Neural cell (in vitro differentiated cells): ENCODE measurements around the gene ANAPC10. TPM values are rescaled to one million over a fixed set of nuclear protein-coding genes. Genes with fewer than 3 reads are reported as not detected.

ENCODE experiments used
- H2AFZ ChIP-seq: fragments of 200-600, 300-800 bp; sonication (generic), shearing (Covaris generic); 2 replicates; pipeline ENCODE4 v1.6.0; 2014; ENCODE audit warnings: low read depth, mild to moderate bottlenecking, antibody characterized with exemption, low read length, moderate library complexity
- H3F3A ChIP-seq: fragments of 200-600 bp; shearing (Covaris generic); 2 replicates; pipeline ENCODE4 v1.6.1; 2016; ENCODE audit warnings: mild to moderate bottlenecking, moderate library complexity, mixed read lengths, antibody characterized with exemption, low read length; ENCODE audit not compliant: insufficient read depth, poor library complexity, severe bottlenecking
- H3K27ac ChIP-seq: fragments of 200-600, 300-800 bp; sonication (generic), shearing (Covaris generic); 2 replicates; pipeline ENCODE4 v1.5.1; 2014; ENCODE audit warnings: mild to moderate bottlenecking, low read length, moderate library complexity
- H3K27me3 ChIP-seq: fragments of 300-800, 200-600 bp; sonication (generic), shearing (Covaris generic); 2 replicates; pipeline ENCODE4 v1.6.0; 2014; ENCODE audit warnings: mild to moderate bottlenecking, low read depth, low read length, moderate library complexity; ENCODE audit not compliant: insufficient read depth
- H3K36me3 ChIP-seq: fragments of 300-800, 200-600 bp; sonication (generic), shearing (Covaris generic); 2 replicates; pipeline ENCODE4 v1.5.1; 2014; ENCODE audit warnings: mild to moderate bottlenecking, antibody characterized with exemption, low read length, moderate library complexity; ENCODE audit not compliant: insufficient read depth
- H3K4me2 ChIP-seq: fragments of 300-800, 200-600 bp; sonication (generic), shearing (Covaris generic); 2 replicates; pipeline ENCODE4 v1.6.0; 2014; ENCODE audit warnings: mild to moderate bottlenecking, low read length
- H3K4me3 ChIP-seq: fragments of 300-800, 200-600 bp; sonication (generic), shearing (Covaris generic); 2 replicates; pipeline ENCODE4 v1.5.1; 2014; ENCODE audit warnings: mild to moderate bottlenecking, low read length, moderate library complexity
- H3K79me2 ChIP-seq: fragments of 200-600 bp; shearing (Covaris generic); replicated peaks from 2 replicates; pipeline ENCODE4 v1.6.0; 2014; ENCODE audit warnings: mild to moderate bottlenecking, low read length, moderate library complexity; ENCODE audit not compliant: insufficient read depth
- H3K9ac ChIP-seq: fragments of 300-800, 200-600 bp; sonication (generic), shearing (Covaris generic); 2 replicates; pipeline ENCODE4 v1.6.1; 2016; ENCODE audit warnings: mild to moderate bottlenecking, low read length, mixed read lengths
- H3K9me2 ChIP-seq: fragments of 200-600 bp; shearing (Covaris generic); 2 replicates; pipeline ENCODE4 v1.6.1; 2016; ENCODE audit warnings: mild to moderate bottlenecking, low read length, mixed read lengths; ENCODE audit not compliant: insufficient read depth
- H3K9me3 ChIP-seq: fragments of 200-600, 300-800 bp; sonication (generic), shearing (Covaris generic); 2 replicates; pipeline ENCODE4 v1.6.1; 2016; ENCODE audit warnings: mild to moderate bottlenecking, mixed run types, low read length, moderate library complexity, mixed read lengths
- H4K20me1 ChIP-seq: fragments of 200-600 bp; shearing (Covaris generic); 2 replicates; pipeline ENCODE4 v1.6.1; 2016; ENCODE audit warnings: mild to moderate bottlenecking, mixed run types; ENCODE audit not compliant: insufficient read depth
- CTCF ChIP-seq: fragments of 450-650 bp; IDR thresholded peaks from 2 replicates; pipeline ENCODE4 v1.5.1; 2014; ENCODE audit warnings: antibody characterized with exemption, mild to moderate bottlenecking, moderate library complexity; ENCODE audit not compliant: poor library complexity, severe bottlenecking
- EP300 ChIP-seq: fragments of 450-650 bp; conservative IDR thresholded peaks from 2 replicates; pipeline ENCODE4 v1.6.1; 2014; ENCODE audit warnings: antibody characterized with exemption, mild to moderate bottlenecking, moderate library complexity; ENCODE audit not compliant: poor library complexity, severe bottlenecking
- EZH2 ChIP-seq: fragments of 200-600, 300-800 bp; shearing (Covaris generic), sonication (generic); IDR thresholded peaks from 2 replicates; pipeline ENCODE4 v1.6.1; 2014; ENCODE audit warnings: antibody characterized with exemption, low read length, borderline replicate concordance, mild to moderate bottlenecking; ENCODE audit not compliant: insufficient read depth, poor library complexity, severe bottlenecking
- MXI1 ChIP-seq: fragments of 450-650 bp; conservative IDR thresholded peaks from 2 replicates; pipeline ENCODE4 v1.6.1; 2014; ENCODE audit warnings: antibody characterized with exemption, mild to moderate bottlenecking; ENCODE audit not compliant: poor library complexity, severe bottlenecking
- POLR2AphosphoS5 ChIP-seq: IDR thresholded peaks from 2 replicates; pipeline ENCODE4 v1.6.1; 2012
- RAD21 ChIP-seq: fragments of 450-650 bp; conservative IDR thresholded peaks from 2 replicates; pipeline ENCODE4 v1.6.1; 2014; ENCODE audit warnings: antibody characterized with exemption, mild to moderate bottlenecking, moderate library complexity
- REST ChIP-seq: IDR thresholded peaks from 2 replicates; pipeline ENCODE4 v1.6.1; 2012; ENCODE audit warnings: borderline replicate concordance
- SMC3 ChIP-seq: fragments of 450-650 bp; conservative IDR thresholded peaks from 2 replicates; pipeline ENCODE4 v1.6.1; 2014; ENCODE audit warnings: antibody characterized with exemption, mild to moderate bottlenecking, moderate library complexity; ENCODE audit not compliant: poor library complexity
- TAF1 ChIP-seq: IDR thresholded peaks from 2 replicates; pipeline ENCODE4 v1.6.1; 2012; ENCODE audit warnings: low read depth
- polyA plus RNA-seq: library from polyadenylated mRNA; depleted of rRNA; stranded (reverse); fragments of >200 nt; gene quantifications from 2 replicates; pipeline ENCODE4 v1.2.3, GENCODE V29; 2014

The ANAPC10 gene
- polyA plus RNA-seq, 1 donor from 2014 or later: 37.7 TPM

- peak overlapping the region; percentile 81 for H3K4me2 ChIP-seq
- H3K27me3 ChIP-seq: no peaks in the 10 kb centered on the region
- peak overlapping the region; percentile 88 for H3K27ac ChIP-seq
- H3K79me2 ChIP-seq: peaks cover 64% of the 10 kb centered on the region
- peaks cover 6% of the 10 kb centered on the region for H3F3A ChIP-seq
- H3K9me3 ChIP-seq: no peaks in the 10 kb centered on the region
- H3K9me2 ChIP-seq: no peaks in the 10 kb centered on the region
- H4K20me1 ChIP-seq: no peaks in the 10 kb centered on the region
- TF ChIP-seq EP300: no peak
- no peak for TF ChIP-seq REST
- no peak for TF ChIP-seq TAF1
- TF ChIP-seq CTCF: no peak
- no peak for TF ChIP-seq POLR2AphosphoS5
- TF ChIP-seq SMC3: no peak
- TF ChIP-seq EZH2: no peak
- TF ChIP-seq RAD21: no peak
- no peak for TF ChIP-seq MXI1
- peak overlapping the region; percentile 89 for H2AFZ ChIP-seq
- peak overlapping the region; percentile 87 for H3K4me3 ChIP-seq
- H3K9ac ChIP-seq: peak overlapping the region; percentile 83
- H3K36me3 ChIP-seq: no peaks in the 10 kb centered on the region
Observed at GRCh38 chr4:145097331-145097820, 620 bp downstream of the ANAPC10 start.

GRCh38 chr4:145093638-145094037 lies 4.4 kb downstream of the ANAPC10 start:
- Histone ChIP-seq H3K4me2 (no peak overlapping the region), H2AFZ (no peak overlapping the region), H3K9ac (no peak overlapping the region), H3K36me3 (peaks cover 4% of the 10 kb centered on the region), H3K79me2 (peaks cover 29% of the 10 kb centered on the region), H3K9me2 (no peaks in the 10 kb centered on the region), H3K9me3 (no peaks in the 10 kb centered on the region), H3F3A (peaks cover 6% of the 10 kb centered on the region), H4K20me1 (no peaks in the 10 kb centered on the region), H3K27me3 (no peaks in the 10 kb centered on the region), H3K4me3 (no peak overlapping the region), H3K27ac (no peak overlapping the region)
- TF ChIP-seq POLR2AphosphoS5: no peak

GRCh38 chr4:145090380-145090779 lies 7.6 kb downstream of the ANAPC10 start:
- Histone ChIP-seq H4K20me1 (no peaks in the 10 kb centered on the region), H2AFZ (no peak overlapping the region), H3K9ac (no peak overlapping the region), H3K27ac (no peak overlapping the region), H3K36me3 (peaks cover 4% of the 10 kb centered on the region), H3F3A (no peaks in the 10 kb centered on the region), H3K4me2 (no peak overlapping the region), H3K4me3 (no peak overlapping the region), H3K79me2 (peaks cover 9% of the 10 kb centered on the region), H3K9me3 (no peaks in the 10 kb centered on the region), H3K27me3 (no peaks in the 10 kb centered on the region), H3K9me2 (no peaks in the 10 kb centered on the region)
- TF ChIP-seq EZH2 (no peak), RAD21 (no peak), TAF1 (no peak), MXI1 (no peak), CTCF (no peak), POLR2AphosphoS5 (no peak), SMC3 (no peak), EP300 (no peak), REST (no peak)
